Muscle of leg (tissue), 11 donors: ENCODE results near the gene SLC38A10. TPM values are rescaled to one million over a fixed set of nuclear protein-coding genes. Genes with fewer than 3 reads are reported as not detected.

Experiments used
- DNase-seq: peaks from one replicate; pipeline ENCODE4 v3.0.0; 2013
- H3K27ac ChIP-seq: one replicate; pipeline ENCODE4 v1.5.1; 2013; ENCODE audit warnings: mild to moderate bottlenecking, low read length, control low read depth
- H3K27me3 ChIP-seq: one replicate; pipeline ENCODE4 v1.6.1; 2013; ENCODE audit warnings: low read length; ENCODE audit not compliant: control insufficient read depth, insufficient read depth
- H3K36me3 ChIP-seq: one replicate; pipeline ENCODE4 v1.6.1; 2013; ENCODE audit warnings: low read length; ENCODE audit not compliant: control insufficient read depth, insufficient read depth
- H3K4me1 ChIP-seq: one replicate; pipeline ENCODE4 v1.6.1; 2013; ENCODE audit warnings: low read length; ENCODE audit not compliant: control insufficient read depth, insufficient read depth
- H3K4me3 ChIP-seq: one replicate; pipeline ENCODE4 v1.5.1; 2013; ENCODE audit warnings: low read length, control low read depth
- H3K9me3 ChIP-seq: replicated peaks from 2 replicates; pipeline ENCODE4 v1.6.1; 2013; ENCODE audit warnings: low read depth, low read length; ENCODE audit not compliant: control insufficient read depth
- WGBS: methylation state at CpG from one replicate; pipeline ENCODE4 v1.1.5; 2013; ENCODE audit warnings: missing lambda C conversion rate; ENCODE audit not compliant: insufficient coverage; 5-methylcytosine and 5-hydroxymethylcytosine counted together
- polyA plus RNA-seq, 8 donors: library from polyadenylated mRNA; unstranded; fragments of 120-200 nt; gene quantifications; one replicate each; pipeline versions ENCODE4 v1.2.1 to v1.2.3, GENCODE V29; 2013; ENCODE audit warnings: inconsistent platforms in 1 of 8, low replicate concordance in 1 of 8; ENCODE audit not compliant: insufficient read length in 8 of 8, insufficient read depth in 1 of 8
- total RNA-seq: library from RNA; stranded (reverse); fragments of 120-200 nt; gene quantifications from one replicate; pipeline ENCODE4 v1.2.4, GENCODE V29; 2013

The SLC38A10 gene
- total and polyA plus RNA-seq, 9 donors: 36.7 to 60.1 (median 51.5) TPM

DNA sequence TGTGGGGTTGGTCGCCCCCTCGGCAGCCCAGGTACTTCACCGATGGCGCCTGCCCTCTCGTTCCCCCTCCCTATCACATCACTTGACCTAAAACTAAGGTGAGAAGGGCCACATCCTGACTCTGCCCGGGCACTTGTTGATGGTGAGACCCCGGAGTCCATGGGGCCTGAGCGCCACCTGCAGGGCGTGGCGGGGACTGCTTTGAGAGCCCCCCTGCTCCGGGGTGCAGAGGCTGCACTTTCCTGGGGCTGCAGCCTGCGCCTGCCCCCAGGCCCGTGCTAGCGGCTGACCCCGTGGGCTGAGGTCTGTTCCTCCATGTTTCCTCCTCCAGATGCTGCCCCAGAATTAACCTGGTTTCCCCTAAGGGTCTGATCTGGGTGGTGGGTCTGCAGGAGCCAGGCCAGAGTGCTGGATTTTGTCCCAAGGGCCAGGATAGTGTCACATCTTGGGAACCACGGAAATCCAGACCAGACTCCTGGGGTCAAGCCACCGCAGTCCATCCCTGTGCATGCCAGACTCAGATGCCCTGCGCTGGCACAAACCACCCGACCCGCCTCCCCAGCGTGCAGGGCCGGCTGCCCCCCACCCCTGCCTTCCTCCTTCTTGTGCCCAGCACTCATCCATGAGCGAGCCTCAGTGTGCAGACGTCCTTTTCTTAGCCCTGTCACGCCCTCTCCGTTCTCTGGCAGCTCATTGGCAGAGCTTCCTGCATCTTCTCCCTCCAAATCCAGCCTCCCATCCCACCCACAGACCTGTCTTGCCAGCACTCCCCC lies 53.3 kb downstream of the SLC38A10 start:
- Histone ChIP-seq H3K27me3 (no peaks in the 10 kb centered on the region), H3K4me1 (peaks cover 27% of the 10 kb centered on the region), H3K9me3 (no peaks in the 10 kb centered on the region), H3K4me3 (no peak overlapping the region), H3K27ac (no peak overlapping the region), H3K36me3 (peaks cover 14% of the 10 kb centered on the region)
- WGBS: 36% methylated on average over 22 of the region's 26 CpGs
- no peak for DNase-seq

DNA sequence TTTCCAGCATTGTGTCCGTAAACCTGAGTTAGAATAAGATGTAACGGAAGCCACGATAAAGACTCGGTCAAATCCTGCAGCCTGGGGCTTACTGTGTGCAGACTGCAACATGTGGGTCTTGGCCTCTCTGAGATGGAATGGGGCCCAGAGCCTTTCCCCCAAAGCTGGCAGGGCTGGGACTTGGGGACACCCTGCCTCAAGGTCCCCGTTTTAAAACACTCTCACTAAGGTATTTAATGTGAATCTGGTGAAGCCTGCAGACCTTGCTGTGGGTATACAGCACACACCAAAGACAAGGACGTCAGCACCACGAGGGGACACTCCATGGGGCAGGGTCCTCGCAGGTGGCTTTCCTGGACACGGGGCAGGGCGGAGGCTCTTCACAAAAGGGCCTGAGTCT lies 53.9 kb downstream of the SLC38A10 start:
- 83% methylated on average over 8 of the region's 10 CpGs for WGBS
- DNase-seq: no peak
- no peak overlapping the region for H3K27ac ChIP-seq
- H3K4me3 ChIP-seq: no peak overlapping the region
- no peaks in the 10 kb centered on the region for H3K9me3 ChIP-seq
- peaks cover 27% of the 10 kb centered on the region for H3K4me1 ChIP-seq
- no peaks in the 10 kb centered on the region for H3K27me3 ChIP-seq
- peaks cover 18% of the 10 kb centered on the region for H3K36me3 ChIP-seq

DNA sequence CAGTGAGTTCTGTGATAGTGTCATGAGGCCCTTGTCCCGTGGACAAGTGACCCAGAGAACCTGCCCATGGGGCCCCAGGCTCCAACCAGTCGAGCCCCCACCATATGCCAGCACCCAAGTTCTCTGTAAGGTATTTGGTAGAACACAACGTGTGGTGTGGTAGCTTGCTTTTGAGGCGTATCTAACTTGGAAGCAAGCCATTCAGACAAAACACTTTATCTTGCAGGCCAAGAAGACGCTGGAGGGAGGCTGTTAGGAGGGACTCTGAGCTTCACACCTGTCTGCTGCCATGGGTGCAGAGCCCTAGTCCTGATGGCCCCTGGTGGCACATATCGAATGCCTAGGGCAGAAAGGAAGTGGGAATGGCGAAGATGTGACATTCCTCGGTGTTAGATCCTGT lies 54.3 kb downstream of the SLC38A10 start:
- 82% methylated on average over 5 of the region's 8 CpGs for WGBS
- no peak overlapping the region for H3K27ac ChIP-seq
- DNase-seq: no peak
- no peaks in the 10 kb centered on the region for H3K27me3 ChIP-seq
- no peak overlapping the region for H3K4me3 ChIP-seq
- peaks cover 20% of the 10 kb centered on the region for H3K36me3 ChIP-seq
- no peaks in the 10 kb centered on the region for H3K9me3 ChIP-seq
- H3K4me1 ChIP-seq: peaks cover 27% of the 10 kb centered on the region

DNA sequence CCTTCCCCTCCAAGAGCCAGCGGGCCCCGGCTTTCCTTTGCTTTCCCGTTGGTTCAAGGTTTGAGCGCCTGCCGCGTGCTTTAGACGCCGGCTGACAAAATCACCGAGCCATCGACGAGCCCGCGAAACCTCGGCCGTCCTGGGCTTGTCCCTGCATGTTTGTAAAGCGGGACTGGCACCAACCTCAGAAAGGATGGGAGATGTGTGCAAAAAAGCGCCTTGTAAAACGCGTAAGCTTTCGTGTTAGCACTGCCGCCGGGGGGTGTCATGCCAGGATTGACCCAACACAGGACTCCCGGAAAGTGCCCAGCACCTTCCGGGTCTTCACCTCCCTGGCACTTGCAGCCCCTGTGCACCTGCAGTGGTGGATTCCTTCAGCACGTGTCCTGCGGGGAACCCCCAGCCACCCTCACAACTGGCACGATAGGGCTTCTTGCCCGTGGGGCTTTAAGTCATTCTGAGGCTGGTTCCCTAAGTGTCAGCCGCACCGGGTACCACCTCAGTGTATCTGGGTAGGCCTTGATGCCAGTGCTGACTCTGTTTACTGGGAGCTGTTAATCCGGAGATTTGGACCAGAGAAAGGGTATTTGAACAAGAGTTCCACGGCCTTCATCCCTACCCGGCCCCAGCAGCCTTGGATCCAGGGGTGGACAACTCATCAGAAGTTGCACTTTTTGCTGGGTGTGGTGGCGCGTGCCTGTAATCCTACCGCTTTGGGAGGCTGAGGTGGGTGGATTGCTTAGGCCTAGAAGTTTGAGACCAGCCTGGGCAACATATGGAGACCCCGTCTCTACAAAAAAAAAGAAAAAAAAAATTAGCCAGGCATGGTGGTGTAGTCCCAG lies 55.2 kb downstream of the SLC38A10 start:
- Histone ChIP-seq H3K9me3 (no peaks in the 10 kb centered on the region), H3K27me3 (no peaks in the 10 kb centered on the region), H3K27ac (peak overlapping the region; percentile 29), H3K4me1 (peaks cover 27% of the 10 kb centered on the region), H3K4me3 (peak overlapping the region; percentile 79), H3K36me3 (peaks cover 20% of the 10 kb centered on the region)
- no peak for DNase-seq
- WGBS: 12% methylated on average over 33 of the region's 37 CpGs

DNA sequence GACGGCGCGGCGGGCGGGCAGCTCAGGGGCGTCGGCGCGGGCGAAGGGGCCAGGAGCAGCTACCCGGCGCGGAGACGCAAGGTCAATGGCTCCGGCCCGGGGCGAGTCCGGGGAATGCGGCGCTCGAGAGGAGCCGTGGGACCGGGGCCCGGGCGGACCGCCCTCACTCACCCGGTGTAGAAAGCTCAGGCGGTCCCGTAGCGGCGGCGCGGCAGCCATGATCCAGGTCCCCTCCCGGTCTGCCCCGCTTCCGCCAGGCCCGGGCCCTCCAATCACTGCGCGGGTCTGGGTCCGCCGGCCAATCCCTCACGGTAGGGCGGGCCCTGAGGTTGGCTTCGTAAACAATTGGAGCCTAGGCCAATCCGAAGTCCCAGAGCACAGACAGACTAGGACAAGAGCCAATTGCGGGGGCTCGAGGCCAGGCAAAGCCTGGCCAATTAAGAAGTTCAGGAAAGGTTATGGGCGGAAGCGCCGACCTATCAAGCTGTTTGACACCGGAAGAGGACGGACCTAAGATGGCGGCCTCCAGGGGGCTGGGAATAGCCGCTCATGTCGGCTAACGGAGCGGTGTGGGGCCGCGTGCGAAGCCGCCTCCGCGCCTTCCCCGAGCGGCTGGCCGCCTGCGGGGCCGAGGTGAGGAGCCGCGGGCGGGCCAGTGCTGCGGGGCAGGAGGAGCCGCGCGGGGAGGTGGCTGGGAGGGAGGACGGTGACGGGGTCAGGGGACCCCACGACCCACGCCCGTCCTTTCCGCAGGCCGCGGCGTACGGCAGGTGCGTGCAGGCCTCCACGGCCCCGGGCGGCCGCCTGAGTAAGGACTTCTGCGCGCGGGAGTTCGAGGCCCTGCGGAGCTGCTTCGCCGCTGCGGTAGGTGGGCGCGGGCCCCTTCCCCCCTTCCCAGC lies 56.0 kb downstream of the SLC38A10 start, which contains the start of the genes NDUFAF8 and TEPSIN:
TSS of gene NDUFAF8 (plus strand) at position 504 of the 899 bp plus-strand sequence. CDS start at position 550, 46 bp downstream.
TSS of gene TEPSIN (minus strand) at position 241 of the 899 bp plus-strand sequence. CDS start at position 219, 22 bp downstream.
- Histone ChIP-seq H3K4me1 (peaks cover 27% of the 10 kb centered on the region), H3K27ac (peak within 1 kb of the TSS; percentile 29), H3K4me3 (peak within 1 kb of the TSS; percentile 79), H3K36me3 (peaks cover 20% of the 10 kb centered on the region), H3K9me3 (no peaks in the 10 kb centered on the region), H3K27me3 (no peaks in the 10 kb centered on the region)
- WGBS: under 1% methylated on average over 95 of the region's 100 CpGs
- DNase-seq: peak; percentile 100

DNA sequence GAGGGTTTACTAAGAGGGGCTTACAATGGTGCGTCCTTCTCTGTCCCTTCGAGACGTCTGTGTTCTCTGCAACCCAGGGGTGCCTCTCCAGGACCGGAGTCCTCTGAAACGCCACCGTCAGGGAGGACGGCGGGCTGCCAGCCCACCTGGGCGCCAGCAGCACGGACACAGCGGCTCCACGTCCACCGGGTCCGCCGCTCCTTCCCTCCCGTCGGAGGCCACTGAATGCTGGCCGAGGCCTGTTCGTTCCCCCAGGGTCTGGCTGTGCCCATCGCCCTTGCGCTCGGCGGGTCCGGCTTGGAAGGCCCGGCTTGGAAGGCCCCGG lies 56.7 kb downstream of the SLC38A10 start:
- Histone ChIP-seq H3K36me3 (peaks cover 25% of the 10 kb centered on the region), H3K9me3 (no peaks in the 10 kb centered on the region), H3K4me1 (peaks cover 27% of the 10 kb centered on the region), H3K27ac (no peak overlapping the region), H3K4me3 (peak overlapping the region; percentile 61), H3K27me3 (no peaks in the 10 kb centered on the region)
- DNase-seq: no peak
- under 1% methylated on average over 26 of the region's 26 CpGs for WGBS

DNA sequence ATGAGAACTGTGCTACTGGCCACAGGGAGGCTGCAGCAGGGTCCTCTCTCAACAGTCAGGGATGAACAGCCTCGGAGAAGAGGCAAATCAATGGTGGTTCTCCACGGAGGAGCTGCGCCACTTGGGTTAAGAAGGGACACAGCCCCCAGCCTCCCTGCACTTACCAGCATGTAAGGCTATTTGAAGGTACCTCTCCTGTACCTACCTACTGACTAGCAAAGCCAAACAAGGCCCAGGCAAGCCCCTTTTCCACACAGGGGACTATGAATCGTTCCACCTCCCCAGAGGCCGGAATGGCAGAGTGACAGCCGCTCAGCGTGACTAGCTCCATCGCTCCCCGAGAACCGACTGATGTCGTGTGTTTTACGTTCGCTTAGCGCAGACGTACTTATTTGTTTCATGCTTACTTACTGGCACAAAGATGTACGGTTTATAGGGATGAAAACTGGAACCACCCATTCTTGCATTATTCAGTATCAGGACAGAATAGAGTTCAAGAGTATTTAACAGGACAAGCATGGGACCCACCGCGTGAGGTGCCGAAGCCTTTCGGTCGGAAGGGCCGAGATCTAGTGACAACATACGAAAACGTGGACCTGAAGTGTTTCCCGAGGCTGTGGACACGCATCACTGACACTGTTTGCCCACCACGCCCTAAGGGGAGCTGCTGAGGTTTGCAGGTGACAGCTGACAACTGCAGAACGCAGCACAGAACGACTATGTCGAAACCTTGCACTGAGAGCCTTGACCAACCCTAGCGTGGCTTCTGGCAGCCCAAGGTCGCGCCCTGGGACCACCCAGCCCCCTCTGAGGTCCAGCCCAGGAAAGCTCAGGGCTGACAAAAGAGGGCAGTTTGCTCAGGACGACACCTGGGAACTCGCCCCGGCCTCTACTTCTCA lies 57.3 kb downstream of the SLC38A10 start:
- 54% methylated on average over 36 of the region's 36 CpGs for WGBS
- Histone ChIP-seq H3K4me1 (peaks cover 27% of the 10 kb centered on the region), H3K4me3 (peak overlapping the region; percentile 61), H3K36me3 (peaks cover 30% of the 10 kb centered on the region), H3K27me3 (no peaks in the 10 kb centered on the region), H3K27ac (no peak overlapping the region), H3K9me3 (no peaks in the 10 kb centered on the region)
- no peak for DNase-seq

DNA sequence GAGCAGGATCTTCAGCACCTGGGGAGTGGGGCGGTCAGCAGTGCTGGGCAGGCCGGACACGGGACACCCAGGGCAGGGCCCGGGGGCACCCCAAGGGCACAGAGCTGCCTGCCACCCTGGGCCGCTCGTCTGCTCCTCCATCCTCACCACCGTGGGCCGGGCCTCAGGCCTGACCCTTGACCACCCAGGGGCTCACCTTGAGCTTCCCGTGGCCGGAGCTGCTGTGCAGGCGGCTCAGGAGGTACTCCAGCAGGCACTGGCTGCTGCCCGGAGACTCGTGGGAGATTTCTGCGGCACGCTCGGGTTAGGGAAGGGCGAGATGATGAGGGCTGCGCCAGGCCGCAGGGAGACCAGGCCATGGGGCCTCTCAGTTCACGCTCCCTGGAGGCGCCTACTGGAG lies 58.3 kb downstream of the SLC38A10 start:
- peaks cover 27% of the 10 kb centered on the region for H3K4me1 ChIP-seq
- 86% methylated on average over 20 of the region's 21 CpGs for WGBS
- H3K9me3 ChIP-seq: no peaks in the 10 kb centered on the region
- DNase-seq: no peak
- H3K27ac ChIP-seq: no peak overlapping the region
- H3K4me3 ChIP-seq: no peak overlapping the region
- H3K36me3 ChIP-seq: peaks cover 41% of the 10 kb centered on the region
- H3K27me3 ChIP-seq: no peaks in the 10 kb centered on the region
